C1 segment of cervical spinal cord (tissue), 14 donors: ENCODE measurements around the gene ADGRD2.

Experiments used
- DNase-seq, 14 donors: peaks; one replicate each; lab custom pipeline; 2025; lab: John Stamatoyannopoulos, UW

The ADGRD2 gene

GRCh38 chr9:124496463-124496862 lies 46.2 kb downstream of the ADGRD2 start:
- no peak for DNase-seq

DNA sequence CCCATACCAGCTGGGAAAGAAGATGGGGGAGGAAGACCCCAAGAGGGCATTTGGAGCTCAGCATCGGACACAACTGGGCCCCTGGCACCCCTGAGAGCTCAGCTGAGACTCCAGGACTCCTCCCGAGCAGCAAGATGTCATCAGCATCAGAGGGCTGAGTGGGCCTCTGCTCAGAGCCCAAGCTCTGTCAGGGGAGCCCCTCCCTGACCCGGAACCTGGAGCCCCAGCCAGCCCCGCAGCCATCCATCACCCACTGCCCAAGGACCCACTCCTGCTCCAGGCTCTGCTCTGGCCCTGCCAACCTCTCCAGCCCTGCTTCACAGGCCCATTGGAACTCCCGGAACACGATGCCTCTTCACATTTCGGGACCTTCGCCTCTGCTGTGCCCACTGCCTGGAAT lies 47.2 kb downstream of the ADGRD2 start:
- no peak for DNase-seq

DNA sequence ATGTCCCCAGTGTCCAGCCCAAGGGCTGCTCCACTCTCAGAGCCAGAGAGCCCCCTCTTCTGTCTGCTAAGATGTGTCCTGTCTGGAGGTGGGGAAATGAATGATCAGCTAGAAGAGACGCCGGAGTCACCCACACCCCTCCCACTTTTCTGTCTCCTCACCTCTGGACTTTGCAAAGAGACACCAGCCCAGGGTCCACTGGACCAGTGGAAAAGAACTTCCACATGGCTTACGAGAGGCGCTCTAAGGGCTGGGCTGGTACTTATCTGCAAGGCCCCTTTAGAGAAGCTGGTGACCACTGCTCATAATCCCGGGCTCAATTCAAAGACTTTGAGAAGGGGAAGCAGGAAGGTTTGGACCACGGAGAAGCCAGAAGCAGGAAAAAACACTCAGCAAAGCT lies 47.8 kb downstream of the ADGRD2 start:
- no peak for DNase-seq

GRCh38 chr9:124498499-124499146 lies 48.4 kb downstream of the ADGRD2 start:
- no peak for DNase-seq

DNA sequence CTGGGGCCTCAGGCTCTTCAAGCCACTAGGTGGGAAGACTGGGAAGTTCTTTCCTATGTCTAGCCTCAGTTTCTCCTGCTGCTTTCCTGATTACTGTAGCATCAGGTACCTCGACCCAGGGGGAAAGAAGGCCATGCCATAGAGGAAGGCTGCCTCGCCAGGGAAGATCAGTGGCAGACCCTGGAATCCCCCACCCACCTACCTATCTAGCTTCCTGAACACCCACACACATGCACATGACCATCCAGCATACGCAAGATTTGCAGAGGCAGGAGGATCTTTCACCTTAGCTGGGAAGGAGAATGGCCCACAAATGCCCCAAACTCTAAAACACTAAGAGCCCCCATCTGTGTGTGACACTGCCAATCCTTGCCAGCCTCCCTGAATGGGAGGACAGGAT lies 49.0 kb downstream of the ADGRD2 start:
- no peak for DNase-seq

- no peak for DNase-seq
Measured at GRCh38 chr9:124500028-124500795, 50.0 kb downstream of the ADGRD2 start.

GRCh38 chr9:124500796-124501611 lies 50.8 kb downstream of the ADGRD2 start:
- DNase-seq, result no peak

GRCh38 chr9:124501771-124502320 lies 51.6 kb downstream of the ADGRD2 start:
- no peak for DNase-seq

GRCh38 chr9:124502711-124503702 lies 52.8 kb downstream of the ADGRD2 start:
- DNase-seq, result no peak

DNA sequence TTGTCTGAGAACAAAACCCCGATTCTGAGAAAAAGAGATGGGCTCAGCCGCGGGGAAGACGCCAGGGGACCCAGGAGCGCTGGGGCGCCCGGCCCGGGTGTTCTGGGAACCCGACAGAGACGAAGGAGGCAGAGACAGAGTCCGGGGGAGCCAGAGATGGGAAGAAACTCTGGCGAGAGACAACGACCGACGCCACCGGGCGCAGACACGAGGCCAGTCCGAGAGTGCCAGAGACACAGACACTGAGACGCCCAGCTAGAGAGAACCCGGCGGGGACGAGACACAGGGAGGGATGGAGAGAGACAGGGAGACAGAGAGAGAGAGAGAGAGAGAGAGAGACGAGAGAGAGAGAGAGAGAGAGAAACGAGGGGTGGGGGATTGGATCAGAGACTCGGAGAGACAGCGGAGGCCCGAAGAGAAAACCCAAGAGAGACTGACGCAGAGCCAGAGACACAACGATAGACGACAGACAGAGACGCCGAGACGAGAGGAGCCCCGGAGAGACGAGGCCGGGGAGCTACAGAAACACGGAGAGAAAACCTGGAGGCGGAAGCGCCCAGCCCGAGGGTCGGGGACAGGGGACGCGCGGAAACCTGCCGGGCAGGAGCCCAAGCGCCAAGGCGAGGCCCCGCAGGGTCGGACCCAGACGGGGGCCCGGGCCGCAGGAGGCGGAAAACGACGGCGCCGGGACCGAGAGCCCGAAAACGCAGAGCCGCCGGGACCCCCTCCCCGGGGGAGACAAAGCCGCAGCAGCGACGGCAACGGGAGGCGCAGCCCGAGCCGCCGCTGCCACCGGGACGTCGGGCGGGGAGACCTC lies 53.7 kb downstream of the ADGRD2 start:
- no peak for DNase-seq

DNA sequence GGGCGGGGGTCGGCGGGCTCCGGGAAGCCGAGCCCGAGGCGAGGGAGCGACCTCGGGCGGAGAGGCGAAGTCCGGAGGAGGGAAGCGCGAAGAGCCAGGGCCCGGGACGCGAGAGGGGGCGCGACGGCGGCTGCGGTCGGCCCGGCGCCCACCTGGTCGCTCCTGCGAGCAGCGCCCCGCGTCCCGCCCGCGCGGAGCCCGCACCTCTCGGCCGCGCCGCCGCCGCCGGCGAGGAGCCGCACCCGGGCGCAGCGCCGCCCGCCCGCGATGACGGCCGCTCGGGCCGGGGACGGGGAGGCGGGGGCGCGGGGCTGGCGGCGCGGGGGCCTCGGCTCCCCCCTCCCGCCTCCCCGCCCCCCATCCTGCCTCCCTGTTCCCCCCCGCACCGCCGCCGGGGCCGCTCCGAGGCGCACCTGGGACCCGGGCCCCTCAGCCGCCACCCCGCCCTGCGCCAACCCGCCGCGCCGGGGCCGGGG lies 54.3 kb downstream of the ADGRD2 start:
- no peak for DNase-seq

DNA sequence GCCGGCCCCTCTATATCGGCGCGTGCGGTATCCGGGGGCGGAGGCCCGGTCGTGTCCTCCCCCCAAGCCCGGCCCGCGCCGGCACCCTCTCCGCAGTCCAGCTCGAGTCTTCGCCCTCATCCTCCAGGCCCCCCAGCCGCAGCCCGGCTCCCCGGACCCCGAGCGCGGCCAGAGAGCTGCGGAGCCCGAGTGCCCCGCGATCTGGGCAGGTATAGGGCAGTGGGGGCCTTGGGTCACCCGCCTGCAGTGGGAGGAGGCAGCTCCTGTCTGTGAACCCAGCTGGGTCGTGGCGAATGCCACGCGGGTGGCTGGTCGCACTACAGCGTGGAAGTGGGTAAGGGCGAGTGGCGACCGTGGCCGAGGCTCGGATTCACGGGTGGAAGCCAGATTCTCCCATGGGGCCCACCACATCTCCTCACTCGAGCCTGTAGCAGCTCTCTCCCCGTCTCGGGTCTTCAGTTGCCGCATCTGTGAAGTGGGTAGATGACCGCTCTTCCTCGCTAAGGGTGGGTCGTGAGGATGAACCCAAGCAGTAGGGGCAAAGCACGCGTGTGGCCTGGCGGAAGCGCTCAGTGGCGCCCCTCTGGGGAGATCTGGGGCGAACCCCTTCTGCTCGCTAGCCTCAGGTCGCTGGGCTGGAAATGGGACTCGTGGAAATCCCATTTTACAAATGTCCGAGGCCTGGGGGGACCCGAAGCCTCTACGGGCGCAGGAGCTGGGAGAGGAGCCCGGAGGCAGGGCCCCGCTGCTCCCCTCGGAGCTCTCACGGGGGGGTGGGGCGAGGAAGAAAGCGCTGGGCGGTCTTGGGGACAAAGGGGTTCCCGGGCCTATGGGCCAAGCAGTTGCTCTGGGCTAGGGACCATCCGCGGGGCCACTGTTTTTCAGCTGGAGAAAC lies 55.0 kb downstream of the ADGRD2 start:
- DNase-seq, result no peak

- no peak for DNase-seq
Measured at GRCh38 chr9:124505901-124506346, 55.7 kb downstream of the ADGRD2 start.

- DNase-seq, result no peak
Measured at GRCh38 chr9:124506433-124506832, 56.2 kb downstream of the ADGRD2 start.

GRCh38 chr9:124506931-124507879 lies 57.0 kb downstream of the ADGRD2 start, which contains the start of gene NR5A1:
TSS of gene NR5A1 (minus strand) at chr9:124507399. CDS start at chr9:124503395, 4,004 bp downstream.
- DNase-seq, result no peak

DNA sequence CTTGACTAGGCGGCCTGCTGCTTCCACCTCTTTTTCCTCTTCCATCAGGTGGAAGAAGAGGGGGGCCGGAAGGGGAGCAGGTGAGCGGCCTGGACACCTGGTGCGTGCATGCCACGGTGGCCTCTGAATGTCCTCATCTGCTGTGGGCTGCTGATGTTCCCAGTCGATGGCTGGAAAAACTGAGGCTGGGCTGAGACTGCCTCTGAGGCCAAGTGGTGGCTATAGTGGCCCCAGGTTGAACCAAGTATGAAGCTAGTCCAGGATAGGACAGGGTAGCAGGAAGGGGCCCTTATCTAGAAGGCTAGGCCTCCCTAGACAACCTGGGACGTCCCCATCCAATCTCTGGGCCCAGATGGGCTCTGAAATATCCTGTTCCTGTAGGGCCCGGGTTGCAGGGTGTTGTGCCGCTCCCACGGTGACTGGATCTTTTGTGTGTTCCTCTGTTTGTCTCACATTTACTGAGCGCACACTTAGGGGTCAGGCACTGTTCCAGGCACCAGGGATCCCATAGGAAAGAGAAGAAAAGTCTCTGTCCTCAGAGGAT lies 57.7 kb downstream of the ADGRD2 start:
- no peak for DNase-seq
